ENCODE measurements around the gene LTB4R.
A peak's percentile ranks its signal among the peaks of the same experiment; 100 is the strongest.

Gene LTB4R

DNA sequence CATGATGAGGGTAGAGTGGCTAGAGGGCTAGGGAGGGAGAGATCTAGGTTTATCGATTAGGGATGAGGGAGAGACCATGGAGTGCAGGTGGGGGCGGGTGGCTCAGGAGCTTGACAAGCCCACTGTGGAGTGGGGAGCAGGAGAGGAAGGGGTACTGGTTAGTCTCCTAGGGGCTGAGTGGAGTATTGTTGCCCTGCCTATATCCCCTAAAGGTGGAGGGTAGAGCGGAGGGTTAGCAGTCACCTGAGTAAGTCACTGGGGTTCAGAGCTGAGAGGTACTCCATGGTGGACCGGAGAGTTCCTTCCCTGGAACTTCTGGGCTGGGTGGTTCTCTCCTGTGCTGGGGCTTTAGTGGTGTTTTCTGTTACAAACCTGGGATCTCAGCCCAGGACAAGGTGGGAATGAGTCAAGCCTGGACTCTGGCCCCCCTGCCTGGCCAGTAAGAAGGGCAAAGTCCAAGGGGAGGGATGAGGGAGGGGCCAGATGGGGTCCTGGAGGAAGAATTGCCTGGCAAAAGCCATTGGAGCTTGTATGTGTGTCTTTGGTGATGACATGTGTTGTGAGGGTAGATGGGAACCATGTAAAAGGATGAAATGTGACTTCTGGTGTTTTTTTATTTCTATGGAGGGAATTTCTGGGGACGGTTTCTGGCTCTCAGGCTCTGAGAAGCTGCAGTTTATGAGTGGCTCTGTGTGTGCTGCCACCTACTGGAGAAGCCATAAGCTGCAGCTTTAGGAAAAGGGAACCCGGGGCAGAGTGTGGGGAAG, 3.5 kb upstream of the LTB4R start, which contains the start of gene CIDEB:
TSS of gene CIDEB (minus strand) at position 403 of the 767 bp plus-strand sequence. CDS start at position 284, 119 bp downstream.
- peak within 1 kb of the TSS; percentile 98 for H3K27ac ChIP-seq
- ChIA-PET POLR2A (ENCODE audit: low non-redundant PET) (interaction anchor here (0.7 kb wide), 1 partner anchor 77 kb away, joined by 3 read pairs; no protein-coding TSS in a partner anchor), CTCF (interaction anchor here (0.6 to 2.8 kb wide), 20 partner anchors 8 to 676 kb away, joined by 3 to 14 read pairs (median 3); partner anchors contain the start of genes DHRS1, NOP9 and TINF2)

DNA sequence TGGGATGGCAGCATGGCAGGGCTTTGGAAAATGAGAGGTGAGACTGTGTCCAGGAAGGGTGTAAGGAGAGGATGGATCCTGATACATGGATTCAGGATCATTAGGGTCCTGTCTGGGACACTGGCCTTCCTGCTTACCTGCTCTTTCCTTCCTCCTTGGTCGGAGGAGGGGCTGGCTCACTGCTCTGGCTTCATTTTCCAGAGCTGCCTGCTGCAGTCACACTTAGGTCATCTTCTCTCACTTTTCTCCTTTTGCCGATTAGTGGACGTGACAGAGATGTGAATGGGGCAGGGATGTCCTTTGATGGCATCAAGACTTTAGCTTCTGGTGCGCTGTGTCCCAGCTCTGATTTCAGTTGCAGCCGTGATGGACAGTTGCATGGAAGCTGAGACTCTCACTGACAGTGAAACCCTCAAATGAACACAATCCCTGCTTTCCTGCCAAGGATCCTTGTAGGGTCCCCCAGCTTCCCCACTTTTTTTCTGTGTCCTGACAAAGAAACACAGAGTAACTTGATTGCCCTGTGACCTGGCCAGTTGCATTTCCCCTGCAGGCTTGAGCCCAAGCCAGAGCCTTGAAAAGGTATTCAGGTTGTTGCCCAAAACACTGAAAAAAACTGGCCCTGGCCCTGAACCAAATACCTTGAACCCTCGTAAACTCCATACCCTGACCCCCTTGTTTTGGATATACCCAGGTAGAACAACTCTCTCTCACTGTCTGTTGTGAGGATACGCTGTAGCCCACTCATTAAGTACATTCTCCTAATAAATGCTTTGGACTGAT, 2.8 kb upstream of the LTB4R start:
- TF ChIP-seq, protein P1, sequence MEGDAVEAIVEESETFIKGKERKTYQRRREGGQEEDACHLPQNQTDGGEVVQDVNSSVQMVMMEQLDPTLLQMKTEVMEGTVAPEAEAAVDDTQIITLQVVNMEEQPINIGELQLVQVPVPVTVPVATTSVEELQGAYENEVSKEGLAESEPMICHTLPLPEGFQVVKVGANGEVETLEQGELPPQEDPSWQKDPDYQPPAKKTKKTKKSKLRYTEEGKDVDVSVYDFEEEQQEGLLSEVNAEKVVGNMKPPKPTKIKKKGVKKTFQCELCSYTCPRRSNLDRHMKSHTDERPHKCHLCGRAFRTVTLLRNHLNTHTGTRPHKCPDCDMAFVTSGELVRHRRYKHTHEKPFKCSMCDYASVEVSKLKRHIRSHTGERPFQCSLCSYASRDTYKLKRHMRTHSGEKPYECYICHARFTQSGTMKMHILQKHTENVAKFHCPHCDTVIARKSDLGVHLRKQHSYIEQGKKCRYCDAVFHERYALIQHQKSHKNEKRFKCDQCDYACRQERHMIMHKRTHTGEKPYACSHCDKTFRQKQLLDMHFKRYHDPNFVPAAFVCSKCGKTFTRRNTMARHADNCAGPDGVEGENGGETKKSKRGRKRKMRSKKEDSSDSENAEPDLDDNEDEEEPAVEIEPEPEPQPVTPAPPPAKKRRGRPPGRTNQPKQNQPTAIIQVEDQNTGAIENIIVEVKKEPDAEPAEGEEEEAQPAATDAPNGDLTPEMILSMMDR (conservative IDR thresholded peaks at IDR 0.05; ENCODE audit: low read depth), result peak; percentile 67
- ChIA-PET CTCF (interaction anchor here (0.6 to 2.8 kb wide), 20 partner anchors 9 to 1161 kb away, joined by 3 to 14 read pairs (median 3); partner anchors contain the start of genes DHRS1, NOP9 and TINF2), POLR2A (ENCODE audit: low non-redundant PET) (interaction anchor here (0.7 to 0.9 kb wide), 2 partner anchors 66 to 77 kb away, joined by 3 read pairs; partner anchors contain the start of gene TINF2)
- DNase-seq (ENCODE audit: low spot score), result no peak
- peak overlapping the region; percentile 98 for H3K27ac ChIP-seq

More for the DNA sequence above, 3.5 kb upstream of the LTB4R start, which contains the start of gene CIDEB:
- peak; percentile 63 for DNase-seq (ENCODE audit: low spot score)
- TF ChIP-seq, protein P1 (conservative IDR thresholded peaks at IDR 0.05; ENCODE audit: low read depth), result peak; percentile 93

DNA sequence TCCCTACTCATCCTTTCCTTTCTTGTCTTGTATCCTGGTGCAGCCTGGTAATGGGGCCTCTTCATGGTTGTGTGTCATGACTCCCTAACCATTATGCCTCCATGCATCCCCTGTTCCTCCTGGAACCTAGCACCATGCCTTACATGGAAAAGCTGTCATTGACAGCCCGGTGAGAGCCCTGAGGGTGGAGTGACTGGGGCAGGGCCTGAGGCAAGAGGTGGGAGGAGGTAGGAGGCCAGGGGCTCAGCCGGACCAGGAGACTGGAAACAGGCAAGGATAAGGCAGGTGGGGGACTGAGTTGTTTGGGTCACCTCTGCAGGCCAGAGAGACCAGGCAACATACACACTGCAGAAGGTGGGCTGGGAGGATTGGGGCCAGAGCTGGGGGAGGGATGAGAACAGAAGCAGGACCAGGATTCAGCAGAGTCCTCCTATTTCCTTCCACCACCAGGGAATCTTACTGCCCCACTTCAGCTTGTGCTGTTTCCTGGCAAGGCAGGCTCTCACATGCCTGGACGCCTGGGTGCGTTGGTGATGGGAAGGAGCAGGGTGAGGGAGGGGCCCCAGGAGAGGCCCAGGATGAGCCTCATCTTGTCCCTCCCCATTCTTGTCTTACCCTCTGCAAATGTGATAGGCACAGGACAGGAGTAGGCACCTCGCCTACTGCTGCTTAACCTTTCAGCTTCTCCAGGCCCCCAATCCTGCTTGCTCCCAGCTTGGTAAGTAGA, 1.6 kb upstream of the LTB4R start, which contains the start of gene LTB4R2:
TSS of gene LTB4R2 (plus strand) at position 603 of the 727 bp plus-strand sequence. CDS start 525 bp downstream, outside the sequence.
- TF ChIP-seq, protein P1 (conservative IDR thresholded peaks at IDR 0.05; ENCODE audit: low read depth), result no peak
- CTCF ChIA-PET, result interaction anchor here (0.6 to 2.8 kb wide), 9 partner anchors 9 to 126 kb away, joined by 3 to 12 read pairs (median 6); partner anchors contain the start of gene TINF2
- peak within 1 kb of the TSS; percentile 98 for H3K27ac ChIP-seq
- peak; percentile 73 for DNase-seq (ENCODE audit: low spot score)
- POLR2A ChIA-PET (ENCODE audit: low non-redundant PET), result interaction anchor here (0.7 to 1.2 kb wide), 2 partner anchors 8 to 120 kb away, joined by 3 to 4 read pairs; partner anchors contain the start of genes CBLN3 and KHNYN

DNA sequence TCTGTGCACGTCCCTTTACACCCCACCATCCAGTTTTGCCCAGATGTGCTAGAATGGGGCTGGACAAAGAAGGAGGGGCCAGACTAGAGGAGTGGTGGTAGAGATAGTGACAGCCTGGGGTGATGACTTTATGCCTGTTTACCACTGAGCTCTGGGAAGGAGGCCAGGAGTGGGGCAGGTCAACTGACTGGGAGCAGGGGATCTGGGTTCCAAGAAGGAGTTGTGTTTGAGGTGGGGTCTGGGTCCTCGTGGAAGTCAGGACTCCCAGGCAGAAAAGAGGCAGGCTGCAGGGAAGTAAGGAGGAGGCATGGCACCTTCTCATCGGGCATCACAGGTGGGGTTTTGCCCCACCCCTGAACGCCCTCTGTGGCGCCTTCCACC, 1.0 kb upstream of the LTB4R start:
- POLR2A ChIA-PET (ENCODE audit: low non-redundant PET), result interaction anchor here (0.7 to 1.2 kb wide), 2 partner anchors 9 to 119 kb away, joined by 3 to 4 read pairs; partner anchors contain the start of genes CBLN3 and KHNYN
- TF ChIP-seq, protein P1 (conservative IDR thresholded peaks at IDR 0.05; ENCODE audit: low read depth), result no peak
- H3K27ac ChIP-seq, result peak overlapping the region; percentile 98
- no peak for DNase-seq (ENCODE audit: low spot score)
- CTCF ChIA-PET, result interaction anchor here (0.7 to 2.8 kb wide), 6 partner anchors 10 to 126 kb away, joined by 3 to 11 read pairs (median 6); partner anchors contain the start of gene TINF2

DNA sequence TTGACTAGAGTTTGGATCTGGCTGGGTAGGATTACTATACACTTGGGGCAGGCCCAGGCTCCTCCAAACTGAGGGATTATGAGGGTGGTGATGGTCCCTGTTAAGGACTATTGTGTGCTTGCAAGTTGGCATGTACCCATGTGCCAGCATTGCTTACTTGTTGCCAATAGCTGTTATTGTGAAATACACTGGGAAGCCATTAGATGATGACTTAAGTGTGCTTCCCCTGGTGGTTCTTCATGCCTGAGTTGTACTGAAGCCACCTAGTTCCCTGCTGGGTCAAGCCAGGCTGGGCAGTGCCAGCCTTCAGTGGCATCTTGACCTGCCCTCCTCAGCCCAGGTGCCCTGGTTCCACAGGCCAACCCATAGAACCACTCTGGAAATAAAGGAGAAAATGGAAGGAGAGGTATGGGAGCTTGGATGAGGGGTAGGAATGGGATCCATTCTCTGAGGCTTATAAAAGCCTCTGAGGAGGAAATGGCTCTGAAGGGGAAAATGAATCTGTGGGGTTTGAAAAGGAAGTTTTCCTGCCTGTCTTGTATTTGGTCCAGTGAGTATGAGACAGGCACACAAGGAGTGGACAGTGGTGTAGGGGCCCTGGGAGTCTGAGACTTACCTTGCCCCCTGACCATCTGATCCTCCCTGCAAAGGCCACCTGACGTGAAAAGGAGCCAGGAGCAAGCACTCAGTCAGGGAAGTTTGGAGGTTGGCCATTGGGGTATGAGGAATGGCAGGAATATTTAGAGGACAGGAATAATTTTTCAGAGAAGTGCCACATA, 724 bp downstream of the LTB4R start:
- CTCF ChIA-PET, result interaction anchor here (1.0 to 1.7 kb wide), 2 partner anchors 48 to 124 kb away, joined by 3 to 4 read pairs; no protein-coding TSS in a partner anchor

More for the DNA sequence above, 724 bp downstream of the LTB4R start:
- POLR2A ChIA-PET (ENCODE audit: low non-redundant PET), result no interaction called here
- TF ChIP-seq, protein P1 (conservative IDR thresholded peaks at IDR 0.05; ENCODE audit: low read depth), result no peak
- H3K27ac ChIP-seq, result peak overlapping the region; percentile 98
- no peak for DNase-seq (ENCODE audit: low spot score)

Data from RWPE1 (cell line).